Stomach smooth muscle (tissue), 2 donors: ENCODE measurements around the gene DAGLA.
A peak's percentile ranks its signal among the peaks of the same experiment; 100 is the strongest.

Experiments
- H3K27ac ChIP-seq: one replicate; pipeline ENCODE4 v1.7.0; 2013; ENCODE audit warnings: mild to moderate bottlenecking, low read length, inconsistent platforms
- H3K27me3 ChIP-seq, 2 donors: one replicate each; pipeline ENCODE4 v1.7.0; 2013; ENCODE audit warnings: low read length in 2 of 2; ENCODE audit not compliant: insufficient read depth in 2 of 2, control insufficient read depth in 1 of 2
- H3K36me3 ChIP-seq, 2 donors: one replicate each; pipeline ENCODE4 v1.7.0; 2013; ENCODE audit warnings: low read length in 2 of 2; ENCODE audit not compliant: control insufficient read depth in 2 of 2, insufficient read depth in 2 of 2
- H3K4me1 ChIP-seq: one replicate; pipeline ENCODE4 v1.7.0; 2013; ENCODE audit warnings: low read length; ENCODE audit not compliant: control insufficient read depth, insufficient read depth
- H3K4me3 ChIP-seq, 2 donors: one replicate each; pipeline ENCODE4 v1.7.0; 2013; ENCODE audit warnings: low read length in 2 of 2
- H3K9ac ChIP-seq, 2 donors: one replicate each; pipeline ENCODE4 v1.7.0; 2013; ENCODE audit warnings: low read length in 2 of 2, mild to moderate bottlenecking in 1 of 2
- H3K9me3 ChIP-seq, 2 donors: one replicate each; pipeline ENCODE4 v1.7.0; 2013; ENCODE audit warnings: low read length in 2 of 2; ENCODE audit not compliant: control insufficient read depth in 2 of 2
- donor health status: healthy.
- donor health status: Pancreatic carcinoma.

DAGLA gene

GRCh38 chr11:61728940-61729219 lies 48.7 kb downstream of the DAGLA start:
- Histone ChIP-seq H3K9me3 (no peaks in the 10 kb centered on the region), H3K4me1 (peaks cover 29% of the 10 kb centered on the region), H3K27me3 (no peaks in the 10 kb centered on the region), H3K36me3 (peaks cover 1 to 9% of the 10 kb centered on the region in 2 donors), H3K9ac (no peak overlapping the region), H3K27ac (no peak overlapping the region), H3K4me3 (no peak overlapping the region)

- Histone ChIP-seq H3K27ac (no peak overlapping the region), H3K27me3 (no peaks in the 10 kb centered on the region), H3K4me1 (peaks cover 27% of the 10 kb centered on the region), H3K4me3 (no peak overlapping the region), H3K9ac (no peak overlapping the region), H3K36me3 (peaks cover 0 to 5% of the 10 kb centered on the region in 2 donors), H3K9me3 (no peaks in the 10 kb centered on the region)
These were observed 50.2 kb downstream of the DAGLA start for GRCh38 chr11:61730240-61730994.

DNA sequence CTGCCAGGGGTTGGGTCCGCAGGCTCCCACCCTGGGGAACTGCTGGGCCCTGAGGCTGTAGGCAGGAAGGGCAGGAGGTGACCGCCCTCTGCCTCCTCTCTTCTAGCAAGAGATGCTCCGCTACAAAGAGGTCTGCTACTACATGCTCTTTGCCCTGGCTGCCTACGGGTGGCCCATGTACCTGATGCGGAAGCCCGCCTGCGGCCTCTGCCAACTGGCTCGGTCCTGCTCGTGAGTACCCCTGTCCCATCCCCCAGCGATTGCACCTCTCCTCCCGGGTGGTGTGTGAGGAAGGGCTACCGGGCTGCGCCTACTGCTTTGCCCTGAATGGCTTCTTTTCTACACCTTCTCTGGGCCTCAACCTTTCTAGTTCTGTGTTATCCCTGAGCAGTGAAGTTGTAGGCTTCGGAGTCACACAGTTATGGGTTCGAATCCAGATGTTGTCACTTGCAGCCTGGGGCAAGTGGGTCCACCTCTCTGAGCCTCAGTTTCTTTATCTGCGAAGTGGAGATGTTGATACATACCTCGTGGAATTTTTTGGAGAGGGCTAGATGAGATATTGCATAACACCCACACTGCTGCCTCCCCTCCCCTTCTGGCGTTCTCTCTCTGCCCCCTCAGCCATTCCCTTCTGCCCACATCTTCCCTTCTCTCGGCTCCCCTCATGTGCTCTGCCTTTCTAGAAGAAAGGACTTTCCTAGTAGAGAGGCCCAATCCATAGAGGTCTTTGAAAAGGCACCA lies 51.2 kb downstream of the DAGLA start:
- Histone ChIP-seq H3K27ac (no peak overlapping the region), H3K4me3 (no peak overlapping the region), H3K9ac (no peak overlapping the region), H3K4me1 (peaks cover 24% of the 10 kb centered on the region), H3K27me3 (no peaks in the 10 kb centered on the region), H3K36me3 (peaks cover 6 to 10% of the 10 kb centered on the region in 2 donors), H3K9me3 (no peaks in the 10 kb centered on the region)

DNA sequence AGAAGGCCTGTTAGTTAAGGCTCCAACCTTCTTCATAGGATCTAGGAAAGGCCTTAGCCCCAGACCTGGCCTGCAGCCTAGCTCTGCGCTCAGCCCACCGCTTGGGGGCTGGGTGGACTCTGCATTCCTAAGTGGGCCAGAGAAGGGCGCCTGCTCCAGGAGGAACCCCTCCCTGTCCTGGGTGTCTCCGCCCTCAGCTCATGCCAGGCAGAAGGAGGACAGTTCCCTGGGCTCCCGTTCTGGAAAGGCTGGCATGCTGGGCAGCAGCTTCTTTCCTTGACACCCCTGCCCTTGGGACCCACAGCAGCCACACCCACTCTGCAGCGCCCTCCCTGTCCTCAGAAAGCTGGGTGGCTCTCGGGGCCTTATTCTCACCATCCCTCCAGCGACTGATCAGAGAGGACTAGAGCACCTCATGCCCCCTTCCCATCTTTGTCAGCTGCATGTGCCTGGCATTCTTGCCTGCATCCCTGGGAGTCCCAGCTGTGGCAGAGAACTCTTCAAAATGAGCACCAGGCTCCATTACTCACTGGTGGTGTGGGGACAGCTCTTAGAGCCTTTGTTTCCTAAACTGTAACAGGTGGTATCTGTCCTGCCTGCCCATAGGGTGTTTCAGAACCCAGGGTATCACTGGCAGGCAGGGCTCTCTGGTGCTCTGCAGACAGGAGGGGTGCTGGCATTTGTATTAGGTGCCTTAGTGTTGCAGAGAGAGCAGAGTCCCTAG lies 51.9 kb downstream of the DAGLA start:
- H3K9ac ChIP-seq = peak overlapping the region in 1 of 2 donors; percentile 36
- H3K36me3 ChIP-seq = peaks cover 6 to 14% of the 10 kb centered on the region in 2 donors
- no peaks in the 10 kb centered on the region for H3K9me3 ChIP-seq
- H3K27me3 ChIP-seq = no peaks in the 10 kb centered on the region
- no peak overlapping the region for H3K4me3 ChIP-seq
- H3K27ac ChIP-seq = peak overlapping the region; percentile 37
- H3K4me1 ChIP-seq = peaks cover 24% of the 10 kb centered on the region

GRCh38 chr11:61732705-61733104 lies 52.5 kb downstream of the DAGLA start:
- Histone ChIP-seq H3K27ac (peak overlapping the region; percentile 37), H3K4me3 (no peak overlapping the region), H3K36me3 (peaks cover 6 to 14% of the 10 kb centered on the region in 2 donors), H3K27me3 (no peaks in the 10 kb centered on the region), H3K4me1 (peaks cover 20% of the 10 kb centered on the region), H3K9ac (peak overlapping the region in 1 of 2 donors; percentile 42), H3K9me3 (no peaks in the 10 kb centered on the region)

- Histone ChIP-seq H3K36me3 (peaks cover 6 to 15% of the 10 kb centered on the region in 2 donors), H3K9ac (peak overlapping the region; percentile 31 to 42)
These were observed 53.2 kb downstream of the DAGLA start for GRCh38 chr11:61733120-61733978.

DNA sequence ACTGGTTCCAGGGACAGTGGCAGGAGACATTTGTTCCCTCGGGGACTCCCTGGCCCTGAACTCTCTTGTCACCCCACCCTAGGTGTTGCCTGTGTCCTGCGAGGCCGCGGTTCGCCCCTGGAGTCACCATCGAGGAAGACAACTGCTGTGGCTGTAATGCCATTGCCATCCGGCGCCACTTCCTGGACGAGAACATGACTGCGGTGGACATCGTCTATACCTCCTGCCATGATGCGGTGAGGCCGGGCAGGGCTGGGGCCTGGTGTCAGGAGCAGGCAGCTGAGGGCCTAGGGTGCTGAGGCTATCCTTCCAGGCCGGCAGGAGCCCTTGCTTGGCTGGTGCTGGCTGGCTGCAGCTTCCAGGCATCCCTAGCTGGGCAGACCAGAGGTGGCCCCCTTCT lies 54.6 kb downstream of the DAGLA start:
- Histone ChIP-seq H3K9me3 (no peaks in the 10 kb centered on the region), H3K4me1 (peaks cover 20% of the 10 kb centered on the region), H3K9ac (no peak overlapping the region), H3K36me3 (peaks cover 6 to 15% of the 10 kb centered on the region in 2 donors), H3K4me3 (no peak overlapping the region), H3K27me3 (no peaks in the 10 kb centered on the region), H3K27ac (no peak overlapping the region)

More at GRCh38 chr11:61733120-61733978, 53.2 kb downstream of the DAGLA start:
- Histone ChIP-seq H3K27ac (no peak overlapping the region), H3K4me1 (peaks cover 20% of the 10 kb centered on the region), H3K9me3 (no peaks in the 10 kb centered on the region), H3K4me3 (no peak overlapping the region), H3K27me3 (no peaks in the 10 kb centered on the region)

GRCh38 chr11:61735391-61735790 lies 55.2 kb downstream of the DAGLA start:
- no peak overlapping the region for H3K9ac ChIP-seq
- peaks cover 18% of the 10 kb centered on the region for H3K4me1 ChIP-seq
- H3K27ac ChIP-seq = no peak overlapping the region
- H3K27me3 ChIP-seq = no peaks in the 10 kb centered on the region
- no peak overlapping the region for H3K4me3 ChIP-seq
- H3K9me3 ChIP-seq = no peaks in the 10 kb centered on the region
- peaks cover 6 to 15% of the 10 kb centered on the region in 2 donors for H3K36me3 ChIP-seq

- H3K27ac ChIP-seq = no peak overlapping the region
These were observed 56.1 kb downstream of the DAGLA start for GRCh38 chr11:61736310-61736709.

DNA sequence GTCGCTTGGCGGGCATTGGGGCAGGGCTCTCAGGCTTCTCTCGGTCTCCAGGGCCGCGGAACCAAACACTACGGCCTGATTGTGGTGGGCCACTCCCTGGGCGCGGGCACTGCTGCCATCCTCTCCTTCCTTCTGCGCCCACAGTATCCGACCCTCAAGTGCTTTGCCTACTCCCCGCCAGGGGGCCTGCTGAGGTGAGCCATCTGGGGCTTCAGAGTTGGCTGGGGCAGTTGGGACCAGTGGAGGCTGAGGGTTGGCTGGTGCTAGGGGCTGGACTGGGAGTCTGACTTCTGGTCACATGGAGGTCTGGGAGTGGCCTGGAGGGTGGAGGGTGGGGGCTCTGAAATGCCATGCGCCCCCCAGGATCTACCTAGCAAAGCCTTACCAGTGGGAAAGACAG lies 56.9 kb downstream of the DAGLA start:
- Histone ChIP-seq H3K27me3 (no peaks in the 10 kb centered on the region), H3K9ac (no peak overlapping the region), H3K36me3 (peaks cover 6 to 23% of the 10 kb centered on the region in 2 donors), H3K4me1 (peaks cover 12% of the 10 kb centered on the region), H3K4me3 (no peak overlapping the region), H3K9me3 (no peaks in the 10 kb centered on the region), H3K27ac (no peak overlapping the region)

More at GRCh38 chr11:61736310-61736709, 56.1 kb downstream of the DAGLA start:
- H3K27me3 ChIP-seq = no peaks in the 10 kb centered on the region
- H3K36me3 ChIP-seq = peaks cover 6 to 18% of the 10 kb centered on the region in 2 donors
- H3K4me1 ChIP-seq = peaks cover 18% of the 10 kb centered on the region
- H3K9me3 ChIP-seq = no peaks in the 10 kb centered on the region
- H3K9ac ChIP-seq = no peak overlapping the region
- no peak overlapping the region for H3K4me3 ChIP-seq
